Measurements from ENCODE around the gene CTXND1. TPM values are rescaled to one million over a fixed set of nuclear protein-coding genes. Genes with fewer than 3 reads are reported as not detected.

CTXND1 gene
- total and polyA plus RNA-seq, 2 of the 8 experiments (the other 6 are each of a cell fraction or from before 2014, with no cell fraction given) = 0.03 TPM; not detected in 1

GRCh38 chr15:80169768-80170357 is 82.2 kb downstream of the CTXND1 start:
- no peaks in the 10 kb centered on the region for H3K79me1 ChIP-seq (ENCODE audit: low read depth, low read length)
- H2AK5ac ChIP-seq (ENCODE audit: low read depth, low read length) = no peak overlapping the region
- no peak overlapping the region for H2BK5ac ChIP-seq (ENCODE audit: low read depth, low read length)
- FAIRE-seq (no peak), DNase-seq (ENCODE audit: low read depth in 1 of 2, low spot score in 2 of 2) (no peak)
- CTCF ChIA-PET (ENCODE audit: partially characterized antibody) = interaction anchor here (0.6 kb wide), 1 partner anchor 162 kb away, joined by 3 read pairs; no protein-coding TSS in a partner anchor
- no peak overlapping the region for H4K91ac ChIP-seq (replicated peaks; ENCODE audit: insufficient read length, low read length)
- H3K27ac ChIP-seq (ENCODE audit: low read depth, low read length) = no peak overlapping the region
- no peaks in the 10 kb centered on the region for H3K79me2 ChIP-seq (ENCODE audit: control insufficient read depth in 1 of 2, insufficient read depth in 2 of 2, low read length in 2 of 2)
- no peak overlapping the region for H2AFZ ChIP-seq (ENCODE audit: low read length)
- 92% methylated on average over 12 of the region's 12 CpGs; no CpG with 5 or more reads in 1 of the 2 experiments for WGBS, 2 experiments (ENCODE audit: extremely low coverage in 1 of 2, insufficient coverage in 1 of 2, insufficient read length in 1 of 2, insufficient replicate concordance in 2 of 2, low coverage in 1 of 2, low lambda C conversion rate in 2 of 2, missing lambda C conversion rate in 1 of 2)
- H2BK20ac ChIP-seq (ENCODE audit: low read length) = no peak overlapping the region
- no peak overlapping the region for H2BK15ac ChIP-seq (ENCODE audit: low read length)
- 0 out of 8 replicates have a peak, but pooled peaks cover 0 to 3% (median 0%) of the 10 kb centered on the region in 4 experiments for H3K36me3 ChIP-seq (ENCODE audit: control insufficient read depth in 2 of 4, insufficient read depth in 4 of 4, low read length in 3 of 4)
- no peak overlapping the region for H3K23ac ChIP-seq (ENCODE audit: insufficient read length)
- H3K9ac ChIP-seq (replicated peaks in 1 of 4; ENCODE audit: extremely low read depth in 1 of 4, low read depth in 3 of 4, low read length in 3 of 4) = no peak overlapping the region
- no peaks in the 10 kb centered on the region for H4K20me1 ChIP-seq (replicated peaks in 1 of 2; ENCODE audit: control insufficient read depth in 1 of 2, insufficient read depth in 2 of 2, low read length in 2 of 2)
- no peak overlapping the region for H2BK12ac ChIP-seq (ENCODE audit: low read depth, low read length)
- no peak for TF ChIP-seq KDM5A (IDR thresholded peaks at IDR 0.05; ENCODE audit: low read length)
- no peak overlapping the region for H3K56ac ChIP-seq (replicated peaks; ENCODE audit: insufficient read length, low read depth, low read length)
- no peaks in the 10 kb centered on the region for H3K9me3 ChIP-seq (ENCODE audit: insufficient read depth in 2 of 2, low read depth in 1 of 2, low read length in 1 of 2)
- no peak overlapping the region for H3K4me3 ChIP-seq (ENCODE audit: extremely low read depth in 1 of 4, insufficient read depth in 2 of 4, low read depth in 3 of 4, low read length in 4 of 4)
- no peak overlapping the region for H2BK120ac ChIP-seq (replicated peaks; ENCODE audit: low read depth, low read length)
- H3K14ac ChIP-seq (ENCODE audit: insufficient read length) = no peak overlapping the region
- H3K4me2 ChIP-seq (ENCODE audit: insufficient read depth in 1 of 2, low read depth in 2 of 2, low read length in 2 of 2) = no peak overlapping the region
- H4K8ac ChIP-seq (ENCODE audit: extremely low read depth, insufficient read depth, low read length) = no peak overlapping the region
- no peak overlapping the region for H4K5ac ChIP-seq (ENCODE audit: insufficient read length, low read depth, low read length)
- H3K4ac ChIP-seq (replicated peaks; ENCODE audit: insufficient read length, low read depth, low read length) = no peak overlapping the region
- POLR2A ChIA-PET (ENCODE audit: partially characterized antibody) = interaction anchor here (0.6 kb wide), 1 partner anchor 16 kb away, joined by 3 read pairs; no protein-coding TSS in a partner anchor
- no peaks in the 10 kb centered on the region for H3K4me1 ChIP-seq (replicated peaks in 1 of 4; ENCODE audit: control insufficient read depth in 3 of 4, insufficient read depth in 4 of 4, low read length in 3 of 4)
- H3K27me3 ChIP-seq (replicated peaks in 1 of 4; ENCODE audit: control insufficient read depth in 3 of 4, extremely low read depth in 1 of 4, insufficient read depth in 3 of 4, low read length in 3 of 4) = no peaks in the 10 kb centered on the region
- H3K18ac ChIP-seq (ENCODE audit: extremely low read depth, low read length) = no peak overlapping the region
- H3K23me2 ChIP-seq (ENCODE audit: low read depth, low read length) = no peaks in the 10 kb centered on the region

All from H1 (cell line).